NCI-H774 (cell line): ENCODE data around the gene MUL1.

ENCODE experiments used
- DNase-seq: peaks from one replicate; lab custom pipeline; 2025; lab: John Stamatoyannopoulos, UW

The MUL1 gene

GRCh38 chr1:20466273-20466672 lies 41.7 kb downstream of the MUL1 start:
- DNase-seq, result no peak

GRCh38 chr1:20465187-20465586 lies 42.8 kb downstream of the MUL1 start:
- no peak for DNase-seq

GRCh38 chr1:20463502-20463901 lies 44.4 kb downstream of the MUL1 start:
- no peak for DNase-seq

- no peak for DNase-seq
Observed at GRCh38 chr1:20462397-20462796, 45.6 kb downstream of the MUL1 start.

- no peak for DNase-seq
Observed at GRCh38 chr1:20458717-20459116, 49.2 kb downstream of the MUL1 start.

- DNase-seq, result no peak
Observed at GRCh38 chr1:20454004-20454403, 53.9 kb downstream of the MUL1 start.

- no peak for DNase-seq
Observed at GRCh38 chr1:20449735-20450311, 58.1 kb downstream of the MUL1 start.
